Esophagus muscularis mucosa (tissue), 3 donors: Measurements from ENCODE around the gene EFCAB8.

Experiments
- POLR2A ChIP-seq: fragments of 450-650 bp; IDR thresholded peaks from one replicate; pipeline ENCODE4 v1.6.1; 2017; ENCODE audit warnings: antibody characterized with exemption, moderate library complexity, mild to moderate bottlenecking, low read depth
- TF ChIP-seq, protein P1 (sequence below), 3 experiments: fragments of 200-600 bp in 2 of 3; fragments of 450-650 bp in 1 of 3; sonication (generic) in 2 of 3; IDR thresholded peaks; one replicate each; pipeline ENCODE4 v1.5.1; 2017 to 2019; ENCODE audit warnings: antibody characterized with exemption in 3 of 3, mild to moderate bottlenecking in 2 of 3, moderate library complexity in 1 of 3

DNA sequence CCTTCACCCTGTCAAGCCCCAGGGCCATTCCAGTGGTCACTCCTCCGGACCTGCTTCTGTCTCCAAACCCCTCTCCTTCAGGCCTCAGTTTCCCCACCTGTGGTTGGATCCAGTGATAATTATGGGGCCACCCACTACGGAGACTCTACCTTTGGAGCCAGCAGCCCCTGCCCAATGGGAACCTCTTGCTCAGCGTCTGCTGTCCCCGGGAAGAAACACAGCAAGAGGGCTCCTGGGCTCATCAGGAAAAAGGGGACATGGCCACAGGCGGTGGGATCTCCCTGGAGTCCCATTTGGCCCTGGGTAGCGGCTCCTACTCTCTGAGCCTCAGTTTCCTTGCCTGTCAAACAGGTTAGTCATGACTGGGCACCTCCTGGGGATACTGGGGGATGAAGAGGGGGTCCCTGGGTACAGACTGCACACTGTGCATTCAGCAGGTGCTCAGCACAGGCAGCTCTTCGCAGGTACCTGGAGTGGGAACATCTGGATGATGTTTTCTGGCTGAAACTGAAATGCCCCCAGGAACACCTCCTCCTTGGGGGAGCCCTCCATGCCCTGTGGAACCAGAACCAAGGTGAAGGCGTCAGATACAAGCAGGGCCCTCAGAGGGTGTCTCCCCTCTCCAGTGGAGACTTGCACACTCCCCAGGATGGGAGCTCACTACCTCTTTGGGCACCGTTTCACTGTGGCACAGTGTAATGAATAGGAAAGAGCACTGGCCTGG, 126.1 kb downstream of the EFCAB8 start:
- TF ChIP-seq, protein P1, sequence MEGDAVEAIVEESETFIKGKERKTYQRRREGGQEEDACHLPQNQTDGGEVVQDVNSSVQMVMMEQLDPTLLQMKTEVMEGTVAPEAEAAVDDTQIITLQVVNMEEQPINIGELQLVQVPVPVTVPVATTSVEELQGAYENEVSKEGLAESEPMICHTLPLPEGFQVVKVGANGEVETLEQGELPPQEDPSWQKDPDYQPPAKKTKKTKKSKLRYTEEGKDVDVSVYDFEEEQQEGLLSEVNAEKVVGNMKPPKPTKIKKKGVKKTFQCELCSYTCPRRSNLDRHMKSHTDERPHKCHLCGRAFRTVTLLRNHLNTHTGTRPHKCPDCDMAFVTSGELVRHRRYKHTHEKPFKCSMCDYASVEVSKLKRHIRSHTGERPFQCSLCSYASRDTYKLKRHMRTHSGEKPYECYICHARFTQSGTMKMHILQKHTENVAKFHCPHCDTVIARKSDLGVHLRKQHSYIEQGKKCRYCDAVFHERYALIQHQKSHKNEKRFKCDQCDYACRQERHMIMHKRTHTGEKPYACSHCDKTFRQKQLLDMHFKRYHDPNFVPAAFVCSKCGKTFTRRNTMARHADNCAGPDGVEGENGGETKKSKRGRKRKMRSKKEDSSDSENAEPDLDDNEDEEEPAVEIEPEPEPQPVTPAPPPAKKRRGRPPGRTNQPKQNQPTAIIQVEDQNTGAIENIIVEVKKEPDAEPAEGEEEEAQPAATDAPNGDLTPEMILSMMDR (IDR thresholded peaks at IDR 0.05): no peak
- TF ChIP-seq POLR2A: no peak
